GM19023 (cell line): ENCODE data around the gene MST1R.
A peak's percentile ranks its signal among the peaks of the same experiment; 100 is the strongest.
"Not testable (repeated sequence)": the region's sequence is repeated elsewhere in the genome, so short reads cannot be mapped to it uniquely, and the experiment has no call there.

Experiments used
- ATAC-seq: cut with Tn5 transposase; IDR thresholded peaks from one replicate; pipeline ENCODE4 v1.9.1; 2021; ENCODE audit warnings: mild to moderate bottlenecking, moderate library complexity; ENCODE audit not compliant: unreplicated experiment

MST1R gene

GRCh38 chr3:49903451-49904424 is at the start of gene MST1R:
TSS of gene MST1R (minus strand) at chr3:49903873. CDS start at chr3:49903609, 264 bp downstream.
- ATAC-seq, result peak; percentile 71

DNA sequence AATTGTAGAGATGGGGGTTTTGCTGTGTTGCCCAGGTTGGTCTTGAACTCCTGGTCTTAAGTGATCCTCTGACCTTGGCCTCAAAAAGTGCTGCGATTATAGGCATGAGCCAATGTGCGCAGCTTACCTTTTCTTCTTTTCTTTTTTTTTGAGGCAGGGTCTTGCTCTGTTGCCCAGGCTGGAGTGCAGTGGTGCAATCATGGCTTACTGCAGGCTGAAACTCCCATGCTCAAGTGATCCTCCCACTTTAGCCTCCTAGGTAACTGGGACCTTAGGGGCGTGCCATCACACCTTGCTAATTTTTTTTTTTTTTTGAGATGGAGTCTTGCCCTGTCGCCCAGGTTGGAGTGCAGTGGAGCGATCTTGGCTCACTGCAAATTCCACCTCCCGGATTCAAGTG is 49.3 kb upstream of the MST1R start:
- no peak for ATAC-seq

- ATAC-seq, result no peak
Measured at GRCh38 chr3:49942651-49943050, 39.0 kb upstream of the MST1R start.

GRCh38 chr3:49940667-49941249 is 37.1 kb upstream of the MST1R start:
- no peak for ATAC-seq

GRCh38 chr3:49939858-49940666 is 36.4 kb upstream of the MST1R start, which contains the start of gene RBM6:
TSS of gene RBM6 (plus strand) at chr3:49940150. CDS start at chr3:49962642, 22,492 bp downstream.
- peak; percentile 93 for ATAC-seq

- no peak for ATAC-seq
Measured at GRCh38 chr3:49937090-49937489, 33.4 kb upstream of the MST1R start.

DNA sequence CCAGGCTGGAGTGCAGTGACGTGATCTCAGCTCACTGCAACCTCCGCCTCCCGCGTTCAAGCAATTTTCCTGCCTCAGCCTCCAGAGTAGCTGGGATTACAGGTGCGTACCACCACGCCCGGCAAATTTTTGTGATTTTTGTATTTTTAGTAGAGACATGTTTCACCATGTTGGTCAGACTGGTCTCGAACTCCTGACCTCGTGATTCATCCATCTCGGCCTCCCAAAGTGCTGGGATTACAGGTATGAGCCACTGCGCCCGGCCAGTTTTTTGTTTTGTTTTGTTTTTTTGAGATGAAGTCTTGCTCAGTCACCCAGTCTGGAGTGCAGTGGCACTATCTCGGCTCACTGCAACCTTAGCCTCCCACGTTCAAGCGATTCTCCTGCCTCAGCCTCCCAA is 28.6 kb upstream of the MST1R start:
- not testable (repeated sequence) for ATAC-seq

DNA sequence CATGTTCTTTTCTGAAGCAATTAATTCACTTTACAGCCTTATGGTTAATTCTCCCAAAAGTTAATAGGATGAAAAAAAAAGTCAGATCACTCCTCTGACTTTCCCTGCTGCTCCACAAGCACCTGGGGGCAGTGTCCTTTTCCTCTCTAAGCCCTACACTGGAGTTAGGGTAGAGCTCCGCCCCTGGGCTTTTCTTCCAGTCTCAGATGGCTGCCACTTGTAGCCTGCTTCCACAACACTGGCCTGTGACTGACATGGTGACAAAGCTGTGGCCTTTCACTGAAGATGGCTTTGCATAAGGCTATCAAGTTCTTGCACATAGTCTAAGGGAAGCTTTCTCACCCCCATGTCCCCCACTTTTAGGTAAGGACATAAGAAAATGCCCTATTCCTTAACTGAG is 27.2 kb upstream of the MST1R start:
- no peak for ATAC-seq

DNA sequence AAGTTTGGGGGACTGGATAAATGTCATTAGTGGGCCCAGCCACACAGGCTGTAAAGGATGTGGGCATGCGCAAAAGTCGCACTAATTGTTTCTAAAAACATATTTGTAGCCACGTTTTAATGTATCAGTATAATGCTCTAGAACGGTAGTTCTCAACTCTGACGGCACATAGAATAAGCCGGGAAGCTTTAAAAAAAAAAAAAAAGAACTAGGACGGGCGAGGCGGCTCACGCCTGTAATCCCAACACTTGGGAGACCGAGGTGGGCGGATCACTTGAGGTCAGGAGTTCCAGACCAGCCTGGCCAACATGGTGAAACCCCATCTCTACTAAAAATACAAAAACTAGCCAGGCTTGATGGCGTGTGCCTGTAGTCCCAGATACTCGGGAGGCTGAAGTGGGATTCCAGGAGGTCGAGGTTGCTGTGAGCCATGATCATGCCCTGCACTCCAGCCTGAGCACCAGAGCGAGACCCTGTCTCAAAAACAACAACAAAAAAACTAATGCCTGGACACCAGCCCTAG is 26.6 kb upstream of the MST1R start:
- no peak for ATAC-seq

DNA sequence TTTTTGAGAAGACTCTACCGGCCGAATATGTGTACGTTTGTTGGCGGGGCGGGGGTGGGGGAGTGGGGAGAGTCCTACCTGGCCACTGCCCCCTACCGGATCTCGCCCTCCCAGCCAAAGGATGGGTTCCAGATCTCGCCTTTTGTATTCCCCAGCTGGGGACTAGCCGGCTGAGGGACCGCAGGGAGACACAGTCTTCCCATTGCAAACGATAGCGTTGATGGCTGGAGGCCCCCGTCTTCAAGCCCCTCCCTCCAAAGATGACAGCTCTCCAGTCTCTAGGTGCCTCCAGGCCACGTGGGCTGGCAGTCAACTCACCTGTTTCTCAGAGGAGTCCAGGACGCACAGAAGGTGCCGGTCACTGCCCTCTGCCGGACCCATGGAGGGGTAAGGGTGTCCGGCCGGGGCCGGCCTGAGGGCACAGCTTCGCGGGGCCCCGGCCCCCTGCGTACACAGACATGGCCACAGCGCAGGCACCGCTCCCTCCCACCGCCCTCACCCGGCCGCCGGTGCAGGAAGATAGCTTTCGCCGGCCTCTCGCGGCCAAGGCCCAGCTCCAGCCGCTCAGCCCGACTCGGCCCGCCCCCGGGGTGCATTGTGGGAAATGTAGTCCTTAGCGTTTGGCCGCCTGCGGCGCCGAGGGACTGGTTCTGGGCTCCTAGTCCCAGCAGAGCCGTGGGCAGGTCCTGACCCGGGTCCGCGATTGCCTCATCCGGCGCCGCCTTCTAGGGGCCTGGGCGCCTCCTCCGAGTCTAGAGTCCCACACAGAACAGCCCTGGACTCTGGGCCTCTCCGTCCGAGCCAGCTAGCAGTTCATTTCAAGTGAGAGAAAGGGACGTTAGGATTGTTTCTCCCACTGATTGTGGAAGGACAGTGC is 25.9 kb upstream of the MST1R start, which contains the start of gene MON1A:
Gene MON1A (minus strand): TSS at position 521 of the 877 bp plus-strand sequence. CDS start 16,465 bp downstream, outside the sequence.
- peak; percentile 84 for ATAC-seq

DNA sequence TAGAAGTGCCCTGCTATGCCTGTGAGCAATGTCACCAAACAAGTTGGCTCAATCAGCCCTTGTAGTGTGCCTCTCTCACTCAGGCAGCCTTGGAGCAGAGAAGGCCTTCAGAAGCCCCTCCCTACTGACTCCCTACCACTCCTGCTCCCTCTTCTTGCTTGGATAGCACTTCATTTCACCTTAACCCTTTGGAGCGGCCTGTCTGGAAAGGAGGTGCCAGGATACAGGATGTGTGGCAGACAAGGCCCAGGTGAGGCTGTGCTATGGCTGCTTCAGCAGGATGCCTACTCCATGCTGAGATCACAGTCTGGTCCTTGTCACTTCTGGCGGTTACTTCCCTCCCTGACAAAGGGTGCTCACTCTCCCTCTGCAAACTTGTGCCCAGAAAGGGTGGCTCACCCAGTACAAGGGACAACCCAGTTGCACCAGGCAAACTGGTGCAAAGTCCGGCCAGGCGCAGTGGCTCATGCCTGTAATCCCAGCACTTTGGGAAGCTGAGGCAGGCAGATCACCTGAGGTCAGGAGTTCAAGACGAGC is 24.9 kb upstream of the MST1R start:
- ATAC-seq, result no peak

GRCh38 chr3:49927798-49928197 is 24.1 kb upstream of the MST1R start:
- no peak for ATAC-seq

- ATAC-seq, result no peak
Measured at GRCh38 chr3:49926117-49926728, 22.6 kb upstream of the MST1R start.

DNA sequence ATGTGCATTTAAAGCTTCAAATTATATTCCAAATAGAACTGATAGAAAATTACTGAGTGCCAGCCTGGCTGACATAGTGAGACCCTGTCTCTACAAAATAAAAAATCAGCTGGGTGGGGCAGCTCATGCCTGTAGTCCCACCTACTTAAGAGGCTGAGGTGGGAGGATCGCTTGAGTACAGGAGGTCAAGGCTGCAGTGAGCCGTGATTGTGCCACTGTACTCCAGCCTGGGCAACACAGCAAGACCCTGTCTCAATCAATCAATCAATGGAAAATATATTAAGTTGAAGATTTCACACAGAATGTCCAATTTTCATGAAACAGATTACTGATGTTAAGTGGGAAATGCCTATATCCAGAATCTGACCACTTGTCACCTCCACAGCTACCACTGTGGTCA is 21.8 kb upstream of the MST1R start:
- ATAC-seq, result no peak

DNA sequence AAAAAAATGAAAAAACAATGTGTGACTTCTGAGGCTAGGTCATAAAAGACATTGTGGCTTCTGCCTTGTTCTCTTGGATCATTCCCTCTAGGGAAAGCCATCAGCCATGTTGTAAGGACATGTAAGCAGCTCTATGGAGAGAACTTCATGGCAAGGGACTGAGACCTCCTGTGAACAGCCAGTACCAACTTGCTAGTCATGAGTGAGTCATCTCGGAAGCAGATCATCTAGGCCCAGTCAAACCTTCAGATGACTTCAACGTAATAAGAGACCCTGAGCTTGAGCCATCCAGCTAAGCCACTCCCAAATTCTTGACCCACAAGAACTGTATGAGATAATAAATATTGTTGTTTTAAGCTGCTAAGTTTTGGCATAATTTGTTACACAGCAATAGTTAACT is 21.0 kb upstream of the MST1R start:
- ATAC-seq, result no peak

DNA sequence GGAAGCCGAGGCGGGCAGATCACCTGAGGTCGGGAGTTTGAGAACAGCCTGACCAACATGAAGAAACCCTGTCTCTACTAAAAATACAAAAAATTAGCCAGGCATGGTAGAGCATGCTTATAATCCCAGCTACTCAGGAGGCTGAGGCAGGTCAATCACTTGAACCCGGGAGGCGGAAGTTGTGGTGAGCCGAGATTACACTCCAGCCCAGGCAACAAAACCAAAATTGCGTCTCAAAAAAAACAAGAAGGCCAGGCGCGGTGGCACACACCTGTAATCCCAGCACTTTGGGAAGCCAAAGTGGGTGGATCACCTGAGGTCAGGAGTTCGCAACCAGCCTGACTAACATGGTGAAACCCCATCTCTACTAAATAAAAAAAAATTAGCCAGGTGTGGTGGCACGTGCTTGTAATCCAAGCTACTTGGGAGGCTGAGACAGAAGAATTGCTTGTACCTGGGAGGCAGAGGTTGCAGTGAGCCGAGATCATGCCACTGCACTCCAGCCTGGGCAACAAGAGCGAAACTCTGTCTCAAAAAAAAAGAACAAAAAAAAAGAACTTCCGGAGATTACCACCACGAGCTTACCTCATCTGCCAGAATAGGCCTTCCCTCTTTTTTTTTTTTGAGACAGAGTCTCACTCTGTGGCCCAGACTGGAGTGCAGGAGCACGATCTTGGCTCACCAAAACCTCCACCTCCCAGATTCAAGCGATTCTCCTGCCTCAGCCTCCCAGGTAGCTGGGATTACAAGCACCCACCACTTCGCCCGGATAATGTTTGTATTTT is 14.3 kb upstream of the MST1R start:
- not testable (repeated sequence) for ATAC-seq

DNA sequence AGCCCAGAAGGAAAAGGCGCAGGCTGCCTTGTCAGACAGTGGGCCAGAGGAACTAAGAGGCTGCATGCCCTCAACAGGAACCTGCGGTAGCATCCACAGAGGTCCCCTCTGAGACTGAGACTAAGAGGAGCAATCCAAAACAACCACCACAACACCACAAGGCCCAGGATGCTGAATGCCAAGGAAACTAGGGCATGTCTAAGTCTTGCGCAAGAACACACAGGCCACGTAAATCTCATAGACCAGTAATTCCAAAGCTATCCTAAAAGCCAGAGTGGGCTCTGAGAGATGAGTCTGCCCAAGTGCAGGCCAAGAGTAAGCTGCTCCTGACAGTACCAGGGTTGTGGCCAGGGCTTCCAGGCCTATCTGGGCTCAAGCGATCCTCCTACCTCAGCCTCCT is 13.0 kb upstream of the MST1R start:
- ATAC-seq, result no peak

DNA sequence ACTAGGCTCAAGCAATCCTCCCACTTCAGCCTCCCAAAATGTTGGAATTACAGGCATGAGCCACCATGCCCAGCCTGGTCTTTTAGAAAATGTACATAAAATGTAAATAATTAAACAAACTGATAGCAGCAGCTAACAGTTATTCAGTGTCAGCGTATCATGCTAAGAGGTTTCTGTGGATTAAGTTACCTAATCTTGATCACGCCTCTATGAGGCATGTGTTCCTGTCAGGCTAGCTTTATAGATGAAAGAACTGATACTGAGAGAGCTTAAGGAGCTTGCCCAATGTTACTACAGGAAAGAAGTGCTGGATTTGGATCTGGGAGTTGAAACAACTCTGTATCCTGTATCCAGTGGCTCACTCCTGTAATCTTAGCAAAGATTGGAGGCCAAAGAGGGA is 11.2 kb upstream of the MST1R start:
- ATAC-seq, result no peak
